AG09309 (cell line): Measurements from ENCODE around the gene NUDT6.

Experiments
- DNase-seq: peaks from one replicate; pipeline ENCODE4 v3.0.0-alpha.2; 2010; ENCODE audit warnings: low read depth
- H3K4me3 ChIP-seq: 2 replicates; pipeline ENCODE4 v1.5.1; 2011; ENCODE audit warnings: mild to moderate bottlenecking, low read depth, low read length, moderate library complexity; ENCODE audit not compliant: control insufficient read depth
- TF ChIP-seq, protein P1 (sequence below): IDR thresholded peaks from 2 replicates; pipeline ENCODE4 v1.5.1; 2011; ENCODE audit warnings: mild to moderate bottlenecking, low read depth, low read length, inconsistent platforms; ENCODE audit not compliant: insufficient read depth, control insufficient read depth; ENCODE audit errors: missing control alignments

Gene NUDT6, protein sequence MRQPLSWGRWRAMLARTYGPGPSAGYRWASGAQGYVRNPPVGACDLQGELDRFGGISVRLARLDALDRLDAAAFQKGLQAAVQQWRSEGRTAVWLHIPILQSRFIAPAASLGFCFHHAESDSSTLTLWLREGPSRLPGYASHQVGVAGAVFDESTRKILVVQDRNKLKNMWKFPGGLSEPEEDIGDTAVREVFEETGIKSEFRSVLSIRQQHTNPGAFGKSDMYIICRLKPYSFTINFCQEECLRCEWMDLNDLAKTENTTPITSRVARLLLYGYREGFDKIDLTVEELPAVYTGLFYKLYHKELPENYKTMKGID

DNA sequence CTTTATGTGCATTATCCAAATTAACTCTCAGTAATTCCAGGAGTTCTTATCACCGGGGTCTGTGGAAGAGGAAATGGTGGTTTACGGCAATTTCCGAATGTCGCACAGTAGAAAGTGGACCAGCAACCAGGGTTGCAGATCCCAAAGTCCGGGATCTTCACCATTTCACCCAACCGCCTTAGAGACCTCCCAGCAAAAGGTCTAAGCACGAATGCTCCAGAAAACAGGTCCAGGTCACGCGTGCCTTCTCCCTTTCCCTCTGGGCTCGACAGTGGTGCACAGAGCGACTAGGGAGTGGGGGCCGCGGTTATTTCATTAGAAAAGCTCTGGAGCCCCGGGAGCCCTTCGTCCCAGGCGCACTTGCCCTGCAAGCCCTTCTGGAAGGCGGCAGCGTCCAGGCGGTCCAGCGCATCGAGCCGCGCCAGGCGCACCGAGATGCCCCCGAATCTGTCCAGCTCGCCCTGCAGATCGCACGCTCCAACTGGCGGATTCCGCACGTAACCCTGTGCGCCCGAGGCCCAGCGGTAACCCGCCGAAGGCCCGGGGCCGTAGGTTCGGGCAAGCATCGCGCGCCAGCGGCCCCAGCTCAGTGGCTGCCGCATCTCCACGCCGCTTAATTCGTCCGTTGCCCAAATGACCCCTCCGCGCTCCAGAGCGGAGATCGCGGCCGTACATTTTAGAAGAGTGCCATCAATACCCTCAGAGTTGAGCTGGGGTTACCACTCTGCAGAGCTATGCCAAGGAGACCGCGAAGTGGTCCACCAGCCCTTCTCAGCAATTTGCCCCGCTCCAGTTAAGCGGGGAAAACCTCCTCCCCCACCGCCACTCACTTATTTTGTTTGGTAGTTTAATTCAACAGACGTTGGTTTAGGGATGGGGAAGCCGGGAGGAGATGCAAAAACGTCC, at the start of gene NUDT6:
Gene NUDT6 (minus strand): TSS at position 627 of the 906 bp plus-strand sequence. CDS start 25 bp downstream, at position 602.
- TF ChIP-seq, protein P1, sequence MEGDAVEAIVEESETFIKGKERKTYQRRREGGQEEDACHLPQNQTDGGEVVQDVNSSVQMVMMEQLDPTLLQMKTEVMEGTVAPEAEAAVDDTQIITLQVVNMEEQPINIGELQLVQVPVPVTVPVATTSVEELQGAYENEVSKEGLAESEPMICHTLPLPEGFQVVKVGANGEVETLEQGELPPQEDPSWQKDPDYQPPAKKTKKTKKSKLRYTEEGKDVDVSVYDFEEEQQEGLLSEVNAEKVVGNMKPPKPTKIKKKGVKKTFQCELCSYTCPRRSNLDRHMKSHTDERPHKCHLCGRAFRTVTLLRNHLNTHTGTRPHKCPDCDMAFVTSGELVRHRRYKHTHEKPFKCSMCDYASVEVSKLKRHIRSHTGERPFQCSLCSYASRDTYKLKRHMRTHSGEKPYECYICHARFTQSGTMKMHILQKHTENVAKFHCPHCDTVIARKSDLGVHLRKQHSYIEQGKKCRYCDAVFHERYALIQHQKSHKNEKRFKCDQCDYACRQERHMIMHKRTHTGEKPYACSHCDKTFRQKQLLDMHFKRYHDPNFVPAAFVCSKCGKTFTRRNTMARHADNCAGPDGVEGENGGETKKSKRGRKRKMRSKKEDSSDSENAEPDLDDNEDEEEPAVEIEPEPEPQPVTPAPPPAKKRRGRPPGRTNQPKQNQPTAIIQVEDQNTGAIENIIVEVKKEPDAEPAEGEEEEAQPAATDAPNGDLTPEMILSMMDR: no peak
- peak within 1 kb of the TSS; percentile 77 for H3K4me3 ChIP-seq
- DNase-seq: no peak

DNA sequence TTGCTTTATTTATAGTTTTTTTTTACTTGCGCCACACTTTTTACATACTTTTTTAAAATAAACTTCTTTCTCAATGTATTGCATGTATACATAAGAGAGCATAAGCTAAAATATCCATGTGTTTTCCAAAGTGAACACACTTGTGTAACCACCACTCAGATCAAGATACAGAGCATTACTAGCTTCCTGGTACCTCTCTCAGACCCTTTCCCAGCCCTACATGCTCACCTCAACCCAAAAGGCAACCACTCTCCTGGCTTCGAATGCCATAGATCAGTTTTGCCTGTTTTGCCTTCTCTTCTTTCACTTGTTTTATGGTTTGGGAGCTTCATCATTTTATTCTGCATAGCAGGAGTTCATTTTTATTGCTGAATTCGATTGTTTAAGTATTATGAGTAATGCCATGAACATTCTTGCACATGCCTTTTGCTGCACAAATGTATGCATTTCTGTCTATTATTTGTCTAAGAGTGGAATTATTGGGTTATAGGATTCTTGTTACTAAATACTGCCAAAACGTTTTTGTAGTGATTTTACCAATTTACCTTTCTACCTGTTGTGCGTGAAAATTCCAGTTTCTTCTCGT, 45.9 kb upstream of the NUDT6 start:
- TF ChIP-seq, protein P1: no peak
- no peak overlapping the region for H3K4me3 ChIP-seq
- no peak for DNase-seq

DNA sequence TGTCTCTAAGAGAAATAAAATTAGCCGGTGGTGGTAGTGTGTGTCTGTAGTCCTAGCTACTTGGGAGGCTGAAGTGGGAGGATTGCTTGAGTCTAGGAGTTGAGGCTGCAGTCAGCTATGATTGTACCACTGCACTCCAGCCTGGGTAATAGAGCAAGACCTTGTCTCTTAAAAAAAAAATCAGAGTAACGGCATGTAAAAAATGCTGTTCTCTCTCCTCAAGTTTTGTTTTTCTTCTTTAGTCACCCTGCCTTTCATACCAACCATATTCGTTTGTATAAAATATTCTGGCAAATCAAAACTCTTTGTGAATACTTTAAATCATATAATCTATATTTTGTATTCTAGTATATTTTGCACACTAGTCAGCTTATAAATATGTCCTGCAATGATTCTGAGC, 44.8 kb upstream of the NUDT6 start:
- no peak overlapping the region for H3K4me3 ChIP-seq
- TF ChIP-seq, protein P1: no peak
- DNase-seq: no peak

DNA sequence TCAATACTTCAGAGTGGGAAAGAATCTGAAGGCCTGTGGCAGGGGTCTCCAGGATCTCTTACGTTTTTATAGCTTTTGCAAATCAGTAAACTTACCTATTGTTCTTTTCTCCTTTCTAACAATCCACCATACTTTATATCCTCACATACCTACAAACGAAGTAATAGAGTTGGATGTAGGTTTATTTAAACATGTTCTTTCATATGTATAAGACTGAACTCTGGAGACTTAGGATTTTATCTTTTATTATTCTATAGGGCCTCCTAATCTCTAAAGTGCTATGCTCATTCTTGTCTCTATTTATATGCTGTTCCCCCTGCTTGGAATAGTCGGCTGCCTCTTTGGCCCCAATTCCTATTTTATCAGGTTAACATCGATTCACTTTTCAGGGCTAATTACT, 43.8 kb upstream of the NUDT6 start:
- DNase-seq: no peak
- no peak overlapping the region for H3K4me3 ChIP-seq
- TF ChIP-seq, protein P1: no peak

DNA sequence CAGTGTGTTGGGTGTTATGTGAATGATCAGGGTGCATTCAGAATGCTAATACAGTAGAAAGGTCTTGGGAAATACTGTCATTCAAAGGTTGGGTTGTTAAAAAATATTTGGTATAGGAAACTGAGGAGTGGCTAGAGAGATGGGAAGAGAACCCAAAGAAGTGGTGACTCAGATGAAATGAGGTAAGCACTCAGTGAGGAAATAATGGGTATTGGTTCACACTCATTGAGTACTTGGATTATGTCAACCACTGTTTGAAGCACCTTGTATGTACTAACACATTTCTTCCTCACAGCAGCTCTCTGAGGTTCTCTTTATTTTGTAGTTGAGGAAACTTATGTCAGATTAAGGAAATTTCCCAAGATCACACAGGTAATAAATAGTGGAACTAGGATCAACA, 40.8 kb upstream of the NUDT6 start:
- TF ChIP-seq, protein P1: no peak
- no peak overlapping the region for H3K4me3 ChIP-seq
- DNase-seq: no peak

DNA sequence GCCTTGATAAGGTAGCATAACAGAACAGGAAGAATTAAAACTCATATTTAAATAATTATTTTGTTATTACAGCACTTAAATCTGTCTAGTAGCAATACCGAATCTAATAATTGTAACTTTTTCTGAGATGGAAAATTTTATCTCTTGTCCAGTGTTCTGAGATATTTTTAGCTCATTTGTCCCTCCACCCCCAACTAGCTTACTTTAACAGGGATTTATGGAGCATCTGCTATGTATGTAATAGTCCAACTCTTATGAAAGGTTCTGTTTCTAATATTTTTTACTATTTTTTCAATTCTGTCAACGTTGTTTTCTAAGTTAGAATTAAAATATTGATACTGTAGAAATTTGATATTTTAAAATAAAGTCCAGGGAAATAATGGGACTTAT, 38.2 kb upstream of the NUDT6 start:
- TF ChIP-seq, protein P1: no peak
- DNase-seq: no peak
- no peak overlapping the region for H3K4me3 ChIP-seq
